DND-41 (cell line): Measurements from ENCODE around the gene POLR2E.

ENCODE experiments used
- CTCF ChIP-seq: IDR thresholded peaks from 2 replicates; pipeline ENCODE4 v1.5.1; 2012; ENCODE audit warnings: borderline replicate concordance, low read length, moderate library complexity, mild to moderate bottlenecking; ENCODE audit not compliant: poor library complexity, severe bottlenecking; ENCODE audit errors: extremely low read depth
- EZH2 ChIP-seq: IDR thresholded peaks from 3 replicates; pipeline ENCODE4 v1.6.1; 2012; ENCODE audit warnings: borderline replicate concordance, low read depth, mild to moderate bottlenecking, moderate library complexity, low read length, inconsistent platforms; ENCODE audit not compliant: severe bottlenecking

DNA sequence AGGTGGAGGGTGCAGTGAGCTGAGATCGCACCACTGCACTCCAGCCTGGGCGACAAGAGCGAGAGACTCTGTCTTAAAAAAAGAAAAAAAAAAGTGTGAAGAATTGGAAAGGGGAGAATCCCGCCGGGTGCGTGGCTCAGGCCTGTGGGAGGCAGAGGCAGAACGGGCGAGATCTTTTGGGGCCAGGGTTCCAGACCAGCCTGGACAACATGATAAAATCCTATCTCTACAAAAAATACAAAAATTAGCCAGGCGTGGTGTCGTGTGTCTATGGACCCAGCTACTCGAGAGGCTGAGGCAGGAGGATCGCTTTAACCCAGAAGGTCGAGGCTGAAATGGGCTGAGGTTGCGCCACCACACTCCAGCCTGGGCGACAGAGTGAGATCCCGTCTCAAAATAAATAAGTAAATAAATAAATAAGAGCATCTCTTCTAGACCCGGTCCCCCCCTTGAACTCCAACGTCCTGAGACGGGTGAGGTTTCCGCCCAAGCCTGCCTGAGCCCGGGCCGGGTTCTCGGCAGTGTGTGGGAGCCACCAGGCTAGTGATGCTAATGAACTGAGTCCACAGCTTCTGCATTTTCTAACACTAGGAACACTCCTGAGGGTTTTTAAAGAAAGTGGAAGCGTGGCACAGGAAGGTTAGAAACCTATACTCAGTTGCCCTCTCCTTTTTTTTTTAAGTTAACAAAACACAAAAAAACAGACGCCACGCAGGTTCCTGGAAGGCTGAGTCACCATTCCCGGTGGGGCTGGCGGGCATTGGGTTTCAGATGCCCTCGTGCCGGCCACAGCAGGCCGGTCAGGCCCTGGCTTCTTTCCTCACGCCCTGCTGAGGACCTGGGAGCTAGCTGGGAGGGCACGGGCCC is 30.7 kb upstream of the POLR2E start:
- TF ChIP-seq CTCF (no peak), EZH2 (no peak)
